GM19372 (cell line): ENCODE measurements around the gene C1S.
"Not testable (repeated sequence)": the region's sequence is repeated elsewhere in the genome, so short reads cannot be mapped to it uniquely, and the experiment has no call there.

Experiments
- ATAC-seq: cut with Tn5 transposase; IDR thresholded peaks from one replicate; pipeline ENCODE4 v1.9.1; 2021; ENCODE audit warnings: mild to moderate bottlenecking, low read depth, moderate library complexity; ENCODE audit not compliant: unreplicated experiment

The C1S gene

GRCh38 chr12:7045913-7046312 is 14.6 kb upstream of the C1S start:
- no peak for ATAC-seq

GRCh38 chr12:7046383-7047105 is 14.0 kb upstream of the C1S start:
- ATAC-seq: no peak

- no peak for ATAC-seq
Observed at GRCh38 chr12:7047306-7047705, 13.2 kb upstream of the C1S start.

- not testable (repeated sequence) for ATAC-seq
Observed at GRCh38 chr12:7049445-7049951, 11.0 kb upstream of the C1S start.

- ATAC-seq: not testable (repeated sequence)
Observed at GRCh38 chr12:7049973-7050372, 10.5 kb upstream of the C1S start.

- no peak for ATAC-seq
Observed at GRCh38 chr12:7054925-7055324, 5.6 kb upstream of the C1S start.

GRCh38 chr12:7055736-7056135 is 4.8 kb upstream of the C1S start:
- ATAC-seq: not testable (repeated sequence)

- no peak for ATAC-seq
Observed at GRCh38 chr12:7058163-7058845, 2.2 kb upstream of the C1S start.

- ATAC-seq: no peak
Observed at GRCh38 chr12:7058850-7059395, 1.6 kb upstream of the C1S start.

- no peak for ATAC-seq
Observed at GRCh38 chr12:7059780-7060179, 738 bp upstream of the C1S start.

- ATAC-seq: no peak
Observed at GRCh38 chr12:7061138-7061537, 620 bp downstream of the C1S start.

- ATAC-seq: no peak
Observed at GRCh38 chr12:7061596-7061995, 1.1 kb downstream of the C1S start.

GRCh38 chr12:7064516-7064915 is 4.0 kb downstream of the C1S start:
- no peak for ATAC-seq

GRCh38 chr12:7065073-7065623 is 4.6 kb downstream of the C1S start:
- no peak for ATAC-seq

GRCh38 chr12:7066596-7066995 is 6.1 kb downstream of the C1S start:
- ATAC-seq: no peak

- no peak for ATAC-seq
Observed at GRCh38 chr12:7067096-7067495, 6.6 kb downstream of the C1S start.

GRCh38 chr12:7068240-7068993 is 7.9 kb downstream of the C1S start:
- no peak for ATAC-seq

GRCh38 chr12:7068994-7069346 is 8.5 kb downstream of the C1S start:
- no peak for ATAC-seq

GRCh38 chr12:7069386-7069785 is 8.9 kb downstream of the C1S start:
- ATAC-seq: no peak

- ATAC-seq: no peak
Observed at GRCh38 chr12:7072035-7072434, 11.5 kb downstream of the C1S start.

GRCh38 chr12:7072554-7072953 is 12.0 kb downstream of the C1S start:
- no peak for ATAC-seq
